ENCODE results near the gene OR5AR1.
"Not testable (repeated sequence)": the region's sequence is repeated elsewhere in the genome, so short reads cannot be mapped to it uniquely, and the experiment has no call there.

The OR5AR1 gene

GRCh38 chr11:56663386-56663785 is at the start of gene OR5AR1:
OR5AR1 (plus strand) TSS chr11:56663686; CDS start chr11:56663686, 0 bp downstream.
- DNase-seq (ENCODE audit: low spot score), result no peak

GRCh38 chr11:56624661-56625110 is 38.8 kb upstream of the OR5AR1 start:
- peak; percentile 71 for DNase-seq (ENCODE audit: low spot score)

- no peak for DNase-seq (ENCODE audit: low spot score)
These were observed 37.5 kb upstream of the OR5AR1 start for GRCh38 chr11:56625946-56626345.

DNA sequence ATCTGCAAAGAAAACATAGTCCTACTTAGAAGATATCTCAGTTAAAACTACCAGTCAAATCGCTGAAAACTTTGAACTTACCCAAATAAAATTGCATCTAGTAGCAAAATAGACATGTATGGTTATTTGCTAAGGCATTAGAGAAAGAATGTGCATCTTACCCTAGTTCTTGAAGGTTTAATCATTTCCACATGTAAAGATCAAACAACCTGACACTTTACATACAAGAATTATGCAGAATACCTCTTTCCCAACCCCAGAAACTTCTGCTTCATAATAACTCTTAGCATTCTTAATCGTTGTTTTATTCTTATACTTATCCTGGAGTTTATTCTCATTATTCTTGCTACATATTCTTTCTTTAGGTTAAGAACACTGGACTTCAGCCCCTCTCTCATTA is 31.2 kb upstream of the OR5AR1 start:
- no peak for DNase-seq (ENCODE audit: low spot score)

GRCh38 chr11:56636861-56637260 is 26.6 kb upstream of the OR5AR1 start:
- no peak for DNase-seq (ENCODE audit: low spot score)

- no peak for DNase-seq (ENCODE audit: low spot score)
These were observed 26.0 kb upstream of the OR5AR1 start for GRCh38 chr11:56637500-56637899.

GRCh38 chr11:56642339-56642738 is 21.1 kb upstream of the OR5AR1 start, which contains the start of gene OR5AP2:
OR5AP2 (minus strand) TSS chr11:56642439; CDS start chr11:56642439, 0 bp downstream.
- DNase-seq (ENCODE audit: low spot score), result no peak

- DNase-seq (ENCODE audit: low spot score), result no peak
These were observed 3.7 kb upstream of the OR5AR1 start for GRCh38 chr11:56659755-56660154.

DNA sequence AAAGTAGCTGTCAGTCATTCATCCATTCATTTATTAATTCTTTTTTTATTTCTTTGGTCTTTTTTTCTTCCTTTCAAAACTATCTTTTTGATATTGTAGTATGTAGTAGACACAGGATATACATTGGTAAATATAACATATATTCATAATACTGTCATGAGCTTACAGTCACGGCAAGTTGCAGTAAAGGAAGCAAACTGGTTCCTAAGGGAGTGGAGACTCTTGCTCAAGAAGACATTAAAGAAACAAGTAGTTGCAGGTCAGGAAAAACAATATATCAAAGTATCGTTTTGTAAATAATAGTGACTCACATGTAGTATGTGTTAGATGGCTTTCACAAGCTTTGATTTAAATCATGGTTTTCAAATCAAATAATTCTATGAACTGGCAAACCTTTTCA is 7.5 kb downstream of the OR5AR1 start:
- no peak for DNase-seq (ENCODE audit: low spot score)

DNA sequence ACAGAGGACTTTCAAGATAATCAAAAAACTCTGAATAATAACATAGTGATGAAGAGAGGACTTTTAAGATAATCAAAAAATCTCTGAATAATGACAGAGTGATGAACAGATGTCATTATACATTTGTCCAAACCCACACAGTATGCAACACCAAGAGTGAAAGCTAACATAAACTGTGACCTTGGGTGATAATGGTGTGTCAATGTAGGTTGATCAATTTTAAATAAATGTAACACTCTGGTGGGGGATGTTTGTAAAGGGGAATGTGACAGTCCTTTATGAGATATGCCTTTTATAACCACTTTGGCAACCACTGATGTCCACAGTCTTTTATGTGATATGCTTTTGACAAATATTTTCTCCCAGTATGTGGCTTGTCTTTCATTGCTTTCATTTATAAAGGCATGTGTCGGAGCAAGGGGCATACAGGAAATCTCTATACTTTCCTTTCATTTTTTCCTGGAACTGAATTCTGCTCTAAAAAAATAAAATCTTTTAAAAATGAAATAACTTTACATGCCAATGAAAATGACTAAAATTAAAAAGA is 25.1 kb downstream of the OR5AR1 start:
- DNase-seq (ENCODE audit: low spot score), result no peak

DNA sequence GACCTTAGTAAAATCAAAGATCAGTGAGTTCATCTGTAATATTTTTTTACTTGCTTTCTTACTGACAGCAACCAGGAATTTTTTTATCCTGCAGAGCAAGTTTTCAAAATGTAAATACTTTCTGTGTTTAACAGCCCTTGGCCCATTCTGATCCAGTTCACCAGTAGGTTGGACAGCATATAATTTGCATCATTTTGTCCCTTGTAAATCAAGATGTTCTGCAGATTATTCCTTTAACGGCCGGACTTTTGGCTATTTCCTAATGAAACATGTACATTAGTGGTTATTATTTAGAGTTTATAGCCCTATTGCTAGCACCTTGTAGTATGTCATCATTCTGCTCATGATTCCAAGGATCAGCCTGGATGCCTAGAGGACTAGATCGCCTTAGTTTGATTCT is 27.7 kb downstream of the OR5AR1 start:
- not testable (repeated sequence) for DNase-seq (ENCODE audit: low spot score)

DNA sequence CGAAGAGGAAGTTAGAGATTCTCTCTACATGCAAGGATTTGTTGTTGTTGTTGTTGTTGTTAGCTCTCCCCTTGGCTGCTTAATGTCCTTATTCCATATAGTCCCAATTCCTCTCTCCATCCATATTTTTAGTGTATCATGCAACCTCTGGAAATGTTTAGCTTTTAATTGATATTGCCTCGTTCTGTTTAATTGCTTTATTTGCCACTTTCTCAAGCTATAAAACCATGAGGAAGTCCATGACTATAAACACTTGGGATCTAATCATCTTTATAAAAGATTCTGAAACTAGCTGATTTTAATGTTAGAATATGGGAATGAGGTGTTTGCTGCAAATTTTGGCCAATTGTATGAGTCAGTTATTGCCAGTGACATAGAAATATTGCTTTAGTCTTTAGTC is 29.9 kb downstream of the OR5AR1 start:
- DNase-seq (ENCODE audit: low spot score), result no peak

- no peak for DNase-seq (ENCODE audit: low spot score)
These were observed 35.3 kb downstream of the OR5AR1 start, which contains the start of gene OR9G1 for GRCh38 chr11:56698795-56699194. OR9G1 (plus strand) TSS chr11:56699095; CDS start chr11:56700388, 1,293 bp downstream.

DNA sequence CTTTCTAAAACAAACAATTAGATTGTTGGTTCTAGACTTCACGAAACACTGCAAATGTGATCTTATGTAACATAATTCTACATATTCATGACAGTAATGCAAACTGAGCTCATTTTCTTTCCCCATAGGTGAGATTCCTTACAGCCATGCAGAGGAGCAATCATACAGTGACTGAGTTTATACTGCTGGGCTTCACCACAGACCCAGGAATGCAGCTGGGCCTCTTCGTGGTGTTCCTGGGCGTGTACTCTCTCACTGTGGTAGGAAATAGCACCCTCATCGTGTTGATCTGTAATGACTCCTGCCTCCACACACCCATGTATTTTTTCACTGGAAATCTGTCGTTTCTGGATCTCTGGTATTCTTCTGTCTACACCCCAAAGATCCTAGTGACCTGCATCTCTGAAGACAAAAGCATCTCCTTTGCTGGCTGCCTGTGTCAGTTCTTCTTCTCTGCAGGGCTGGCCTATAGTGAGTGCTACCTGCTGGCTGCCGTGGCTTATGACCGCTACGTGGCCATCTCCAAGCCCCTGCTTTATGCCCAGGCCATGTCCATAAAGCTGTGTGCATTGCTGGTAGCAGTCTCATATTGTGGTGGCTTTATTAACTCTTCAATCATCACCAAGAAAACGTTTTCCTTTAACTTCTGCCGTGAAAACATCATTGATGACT is 36.9 kb downstream of the OR5AR1 start:
- DNase-seq (ENCODE audit: low spot score), result no peak

- no peak for DNase-seq (ENCODE audit: low spot score)
These were observed 37.5 kb downstream of the OR5AR1 start for GRCh38 chr11:56700914-56701485.

DNA sequence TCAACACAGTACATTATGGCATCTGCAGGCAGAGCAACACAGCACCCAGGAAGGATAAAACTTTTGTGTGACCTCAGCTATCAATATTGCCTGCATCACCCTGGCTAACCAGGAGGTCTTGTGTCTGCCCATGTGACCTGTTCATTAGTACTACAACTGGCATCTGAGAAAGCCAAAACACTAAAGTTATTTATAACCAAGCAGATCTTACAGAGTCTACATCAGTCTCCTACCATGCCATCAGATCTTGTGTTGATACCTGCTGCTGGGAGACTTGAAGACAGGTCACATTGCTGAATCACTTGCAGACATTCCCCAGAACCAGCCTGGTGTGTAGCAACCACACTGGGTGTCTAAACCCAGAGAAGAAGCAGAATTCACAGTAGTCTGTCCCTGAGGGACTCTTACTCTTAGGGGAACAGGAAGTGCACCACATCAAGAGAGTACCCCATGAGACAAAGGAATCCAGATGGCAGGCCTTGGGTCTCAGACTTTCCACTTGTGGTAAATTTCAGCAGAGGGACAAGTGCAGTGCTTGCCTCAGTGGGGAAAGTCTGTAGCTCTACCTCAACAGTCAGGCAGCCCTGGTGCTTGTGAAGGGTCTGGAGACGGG is 42.4 kb downstream of the OR5AR1 start:
- DNase-seq (ENCODE audit: low spot score), result no peak

- no peak for DNase-seq (ENCODE audit: low spot score)
These were observed 43.0 kb downstream of the OR5AR1 start for GRCh38 chr11:56706486-56706885.

GRCh38 chr11:56714206-56714605 is 50.7 kb downstream of the OR5AR1 start:
- no peak for DNase-seq (ENCODE audit: low spot score)
